Stimulated activated CD4-positive, alpha-beta T cell treated with anti-CD3 and anti-CD28 coated beads, Interleukin-4, amount 100 ng/mL, for 4 hours (primary cell): ENCODE results near the gene GHITM.
"Not testable (repeated sequence)": the region's sequence is repeated elsewhere in the genome, so short reads cannot be mapped to it uniquely, and the experiment has no call there.

Source experiments
- DNase-seq, 2 experiments: peaks; one replicate each; pipeline ENCODE4 v3.0.0-alpha.2; 2020

GHITM gene, protein sequence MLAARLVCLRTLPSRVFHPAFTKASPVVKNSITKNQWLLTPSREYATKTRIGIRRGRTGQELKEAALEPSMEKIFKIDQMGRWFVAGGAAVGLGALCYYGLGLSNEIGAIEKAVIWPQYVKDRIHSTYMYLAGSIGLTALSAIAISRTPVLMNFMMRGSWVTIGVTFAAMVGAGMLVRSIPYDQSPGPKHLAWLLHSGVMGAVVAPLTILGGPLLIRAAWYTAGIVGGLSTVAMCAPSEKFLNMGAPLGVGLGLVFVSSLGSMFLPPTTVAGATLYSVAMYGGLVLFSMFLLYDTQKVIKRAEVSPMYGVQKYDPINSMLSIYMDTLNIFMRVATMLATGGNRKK

DNA sequence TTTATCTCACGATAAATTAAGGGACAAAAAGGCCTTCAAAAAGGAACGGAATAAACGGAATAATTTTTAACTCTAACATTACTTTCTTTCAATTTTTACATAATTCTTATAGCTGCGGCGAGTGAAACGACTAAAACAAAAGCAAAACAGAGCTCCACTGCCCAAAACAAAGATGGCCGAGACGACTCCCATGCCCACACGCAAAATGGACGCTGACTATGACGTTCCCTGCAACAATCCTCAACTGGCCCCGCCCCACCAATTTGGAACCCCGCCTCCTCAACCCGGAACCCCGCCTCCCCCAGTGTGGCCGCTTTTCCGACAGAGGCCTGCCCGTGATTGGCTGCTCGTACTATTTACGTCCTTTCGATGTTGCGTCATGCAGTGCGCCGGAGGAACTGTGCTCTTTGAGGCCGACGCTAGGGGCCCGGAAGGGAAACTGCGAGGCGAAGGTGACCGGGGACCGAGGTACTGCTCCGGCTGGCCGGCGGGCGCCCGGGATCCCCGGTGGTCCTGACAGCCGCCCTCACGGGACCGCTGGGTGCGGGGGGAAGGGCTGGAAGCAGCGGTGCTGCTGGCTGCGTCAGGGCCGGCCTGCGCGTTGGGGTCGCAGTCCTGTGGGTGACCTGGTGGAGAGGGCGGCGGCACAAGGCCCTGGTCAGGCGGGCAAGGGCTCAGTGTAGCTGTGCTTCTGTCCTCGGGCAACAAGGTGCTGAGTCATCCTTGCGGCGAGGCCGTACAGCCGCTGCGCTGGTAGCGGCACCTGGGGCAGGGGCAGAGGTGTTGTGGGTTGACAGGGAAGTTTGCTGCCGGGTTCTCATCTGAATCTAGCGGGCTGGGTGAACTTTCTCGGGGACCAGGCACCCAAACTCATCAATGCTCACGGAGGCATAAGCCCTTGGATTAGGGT, at the start of gene GHITM:
Gene GHITM (plus strand): TSS at position 384 of the 910 bp plus-strand sequence. CDS start 1,992 bp downstream, outside the sequence.
- DNase-seq: peak; percentile 97 to 99

DNA sequence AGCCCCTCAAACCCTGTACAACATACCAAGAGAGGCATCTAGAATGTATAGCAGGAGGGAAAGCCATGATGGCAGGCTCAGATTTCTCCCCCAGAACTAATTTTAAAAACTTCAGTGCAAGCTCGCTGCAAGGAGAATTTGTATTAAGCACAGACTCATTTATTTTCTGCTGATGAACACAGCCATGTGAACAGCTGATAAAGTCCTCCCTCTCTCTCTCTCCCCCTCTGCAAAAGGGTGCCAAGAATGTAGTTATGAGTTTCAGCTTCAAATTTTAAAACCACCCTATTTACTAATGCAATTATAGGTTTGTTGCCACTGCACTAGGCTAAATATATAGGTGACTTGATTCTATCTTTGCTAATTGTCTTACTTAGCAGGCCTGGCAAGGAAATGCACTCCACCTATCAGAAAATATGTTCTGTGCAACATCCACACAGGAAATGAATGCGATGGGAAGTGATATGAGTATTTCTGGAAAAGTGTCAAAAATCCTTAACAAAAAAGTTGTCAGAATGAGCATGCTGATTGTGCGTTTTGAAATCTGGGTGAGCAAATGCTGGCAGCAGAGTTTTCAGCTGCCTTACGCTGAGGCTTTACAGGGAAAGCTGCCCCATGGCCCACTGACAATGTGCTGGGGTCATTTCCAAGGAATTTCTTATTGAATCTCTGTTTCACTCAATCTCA, 43.4 kb upstream of the GHITM start:
- no peak for DNase-seq

DNA sequence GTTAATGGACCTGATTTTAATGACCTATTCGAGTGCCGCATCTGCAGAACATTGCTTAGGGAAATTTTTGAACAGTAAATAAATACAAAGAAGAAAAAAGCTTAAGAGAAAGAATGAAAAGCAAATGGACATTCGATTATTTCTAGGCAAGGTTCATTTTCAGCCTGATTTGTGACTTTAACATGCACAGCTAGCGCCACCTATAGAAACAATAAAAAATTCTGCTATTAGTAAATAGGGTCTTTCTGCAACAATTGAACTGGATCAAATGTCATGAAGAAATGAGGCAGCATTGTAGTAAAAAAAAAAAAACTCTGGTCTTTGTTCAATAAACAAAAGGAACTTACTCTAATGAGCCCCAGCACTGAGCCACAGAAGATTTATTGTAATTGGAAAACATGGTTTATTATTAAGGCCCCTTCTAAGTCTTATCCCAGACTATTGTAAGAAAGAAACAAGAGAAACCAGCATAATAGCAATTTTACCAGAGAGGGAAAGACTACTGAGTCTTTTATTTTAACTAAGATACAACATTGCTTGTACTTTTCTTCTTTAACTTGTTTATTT, 41.4 kb upstream of the GHITM start:
- no peak for DNase-seq

DNA sequence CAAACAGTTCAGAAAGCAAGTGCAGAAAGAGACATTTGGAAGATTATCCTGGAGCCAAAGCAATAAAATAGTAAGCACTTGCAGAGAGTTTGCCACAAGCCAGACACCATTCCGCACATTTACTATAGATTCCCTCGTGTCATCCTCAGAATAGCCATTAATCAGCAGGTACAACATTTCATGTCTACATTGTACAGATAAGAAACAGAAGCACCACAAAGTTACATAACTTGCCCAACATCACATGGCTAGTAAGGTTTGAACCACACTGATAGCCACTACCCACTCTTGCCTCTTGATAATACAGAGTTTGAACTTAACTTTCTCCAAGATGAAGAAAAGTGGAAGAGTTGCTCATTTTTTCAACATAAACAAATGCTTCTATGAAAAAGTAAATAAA, 40.6 kb upstream of the GHITM start:
- no peak for DNase-seq

DNA sequence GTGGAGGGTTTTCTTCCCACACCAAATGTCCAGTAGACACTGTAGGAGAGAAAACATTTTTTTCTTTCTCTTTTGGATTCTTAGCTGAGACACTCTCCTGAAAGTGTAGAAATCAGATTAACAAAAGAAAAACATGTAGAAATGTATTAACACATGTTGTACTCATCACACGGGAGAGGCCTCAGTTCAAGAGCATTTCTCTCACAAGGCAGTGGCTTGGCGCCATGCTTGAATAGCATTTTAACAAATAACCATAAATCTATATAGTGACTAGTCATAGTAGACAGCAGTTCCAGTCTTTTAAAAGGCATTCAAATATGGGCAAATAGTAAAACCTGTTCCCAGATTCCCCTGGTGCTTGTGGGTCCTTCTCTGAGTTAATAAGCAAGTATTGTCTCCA, 38.3 kb upstream of the GHITM start:
- no peak for DNase-seq

DNA sequence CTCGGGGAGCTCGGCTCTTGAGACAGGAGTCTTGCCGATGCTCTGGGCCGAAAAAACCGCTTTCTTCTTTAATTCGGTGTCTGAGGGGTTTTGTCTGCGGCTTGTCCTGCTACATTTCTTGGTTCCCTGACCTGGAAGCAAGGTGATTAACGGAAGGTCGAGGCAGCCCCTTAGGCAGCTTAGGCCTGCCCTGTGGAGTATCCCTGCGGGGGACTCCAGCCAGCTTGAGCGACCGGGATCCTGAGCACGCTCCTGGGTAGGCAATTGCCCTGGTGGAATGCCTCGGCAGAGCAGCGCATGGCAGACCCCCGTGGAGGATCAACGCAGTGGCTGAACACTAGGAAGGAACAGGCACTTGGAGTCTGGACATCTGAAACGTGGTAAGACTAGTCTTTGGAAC, 30.5 kb upstream of the GHITM start:
- no peak for DNase-seq

DNA sequence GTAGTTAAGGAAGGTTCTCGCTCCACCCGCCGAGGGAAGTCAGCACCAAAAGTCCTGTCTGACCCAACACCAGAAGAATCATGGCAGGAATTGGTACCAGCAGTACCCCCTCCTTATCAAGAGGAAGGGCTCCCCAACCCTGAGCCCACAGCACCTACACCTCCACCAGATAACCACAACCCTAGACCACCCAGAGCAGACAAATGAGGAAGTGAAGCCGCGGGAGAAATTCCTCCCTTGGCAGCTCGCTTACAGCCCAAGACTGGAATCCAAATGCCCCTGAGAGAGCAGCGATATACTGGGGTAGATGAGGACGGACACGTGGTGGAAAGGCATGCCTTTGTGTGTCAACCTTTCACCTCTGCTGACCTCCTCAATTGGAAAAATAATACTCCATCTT, 29.5 kb upstream of the GHITM start:
- not testable (repeated sequence) for DNase-seq

DNA sequence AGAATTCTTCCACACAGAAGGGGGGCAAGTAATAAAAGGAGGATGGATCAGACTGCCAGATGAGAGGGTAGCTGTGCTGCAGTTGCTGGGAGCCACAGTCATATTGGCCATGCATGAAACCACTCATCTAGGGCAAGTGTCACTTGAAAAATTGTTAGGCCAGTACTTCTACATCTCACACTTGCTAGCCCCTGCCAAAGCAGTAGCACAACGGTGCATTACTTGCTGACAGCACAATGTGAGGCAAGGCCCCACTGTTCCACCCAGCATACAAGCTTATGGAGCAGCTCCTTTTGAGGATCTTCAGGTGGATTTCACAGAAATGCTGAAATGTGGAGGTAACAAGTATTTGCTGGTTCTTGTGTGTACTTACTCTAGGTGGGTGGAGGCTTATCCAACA, 25.8 kb upstream of the GHITM start:
- DNase-seq: not testable (repeated sequence)

DNA sequence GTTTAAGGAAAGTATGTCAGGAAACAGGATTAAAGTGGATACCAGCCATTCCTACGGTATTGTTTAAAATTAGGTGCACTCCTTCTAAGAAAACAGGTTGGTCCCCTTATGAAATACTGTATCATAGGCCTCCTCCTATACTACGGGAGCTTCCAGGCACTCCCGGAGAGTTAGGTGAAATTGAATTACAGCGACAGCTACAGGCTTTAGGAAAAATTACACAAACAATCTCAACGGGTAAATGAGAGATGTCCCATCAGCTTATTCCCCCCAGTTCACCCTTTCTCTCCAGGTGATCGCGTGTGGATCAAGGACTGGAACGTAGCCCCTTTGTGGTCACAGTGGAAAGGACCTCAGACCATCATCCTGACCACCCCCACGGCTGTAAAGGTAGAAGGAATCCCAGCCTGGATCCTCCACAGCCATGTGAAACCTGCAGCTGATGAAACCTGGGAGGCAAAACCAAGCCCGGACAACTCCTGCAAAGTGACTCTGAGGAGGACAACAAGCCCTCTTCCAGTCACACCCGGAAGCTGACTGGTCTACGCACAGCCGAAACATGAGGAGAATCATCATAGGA, 25.1 kb upstream of the GHITM start:
- no peak for DNase-seq

DNA sequence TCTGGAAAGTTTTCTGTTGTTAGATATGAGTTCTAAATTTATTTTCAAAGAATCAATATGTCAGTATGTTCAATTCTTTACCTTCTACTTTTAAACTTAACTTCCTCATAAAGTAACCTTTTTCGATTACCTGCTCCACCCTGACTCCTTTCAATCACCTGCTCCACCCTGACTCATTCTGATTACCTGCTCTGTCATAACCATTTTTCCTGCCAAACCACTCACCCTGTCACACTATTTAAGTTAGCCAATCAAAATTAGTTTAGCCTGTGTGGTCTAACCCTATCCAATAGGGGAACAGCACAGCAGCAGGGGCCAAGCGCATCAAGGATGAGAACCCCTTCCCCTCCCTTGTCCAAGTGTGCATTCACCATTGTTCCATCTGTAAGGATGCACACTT, 22.1 kb upstream of the GHITM start:
- not testable (repeated sequence) for DNase-seq

DNA sequence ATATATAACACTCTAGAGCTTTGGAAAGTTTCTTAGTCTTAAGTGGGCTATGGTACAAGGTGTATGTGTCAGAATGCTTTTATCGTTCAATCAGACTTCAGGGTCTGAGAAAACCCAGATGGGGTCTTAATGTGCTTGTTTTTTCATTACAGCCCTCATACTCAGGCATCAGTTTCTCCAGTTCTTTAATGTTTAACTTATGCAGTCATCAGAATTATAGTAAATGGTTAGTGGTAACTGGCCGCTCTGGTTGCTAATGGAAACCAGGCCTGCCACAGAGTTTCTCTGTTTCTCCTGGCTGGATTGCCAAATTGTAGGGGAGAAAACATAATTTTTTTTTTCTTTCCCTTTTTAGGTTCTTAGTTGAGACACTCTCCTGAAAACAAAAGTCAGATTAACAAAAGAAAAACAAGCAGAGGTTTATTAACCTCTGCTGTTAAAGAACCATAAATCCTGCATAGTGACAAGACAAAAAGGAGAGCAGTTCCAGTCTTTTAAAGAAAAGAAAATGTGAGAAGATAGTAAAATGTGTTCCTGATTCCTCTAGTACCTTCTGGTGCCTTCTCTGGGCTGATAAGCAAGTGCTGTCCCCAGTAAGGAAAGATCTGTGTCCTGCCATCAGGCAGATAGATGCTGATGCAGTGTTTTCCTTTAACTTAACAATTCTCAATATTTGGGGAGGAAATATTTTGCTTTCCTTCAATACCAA, 21.5 kb upstream of the GHITM start:
- DNase-seq: no peak

DNA sequence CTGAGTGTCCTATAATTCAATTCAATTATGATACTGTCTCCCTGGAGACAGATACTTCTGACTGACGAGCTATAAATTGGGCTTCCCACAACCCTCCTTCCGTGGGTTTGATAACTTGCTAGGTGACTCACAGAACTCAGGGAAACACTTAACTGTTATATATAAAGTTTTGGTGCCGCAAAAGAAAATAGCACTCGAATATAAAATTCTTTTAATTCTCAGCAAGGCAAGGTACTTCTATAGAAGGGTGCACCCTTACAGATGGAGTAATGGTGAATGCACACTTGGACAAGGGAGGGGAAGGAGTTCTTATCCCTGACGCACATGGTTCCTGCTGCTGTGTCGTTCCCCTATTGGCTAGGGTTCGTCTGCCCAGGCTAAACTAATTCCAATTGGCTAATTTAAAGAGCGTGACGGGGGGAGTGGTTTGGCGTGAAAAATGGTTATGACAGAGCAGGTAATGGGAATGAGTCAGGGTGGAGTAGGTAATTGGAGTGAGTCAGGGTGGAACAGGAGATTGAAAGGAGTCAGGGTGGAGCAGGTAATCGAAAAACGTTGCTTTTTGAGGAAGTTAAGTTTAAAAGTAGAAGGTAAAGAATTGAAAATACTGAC, 20.8 kb upstream of the GHITM start:
- DNase-seq: no peak

DNA sequence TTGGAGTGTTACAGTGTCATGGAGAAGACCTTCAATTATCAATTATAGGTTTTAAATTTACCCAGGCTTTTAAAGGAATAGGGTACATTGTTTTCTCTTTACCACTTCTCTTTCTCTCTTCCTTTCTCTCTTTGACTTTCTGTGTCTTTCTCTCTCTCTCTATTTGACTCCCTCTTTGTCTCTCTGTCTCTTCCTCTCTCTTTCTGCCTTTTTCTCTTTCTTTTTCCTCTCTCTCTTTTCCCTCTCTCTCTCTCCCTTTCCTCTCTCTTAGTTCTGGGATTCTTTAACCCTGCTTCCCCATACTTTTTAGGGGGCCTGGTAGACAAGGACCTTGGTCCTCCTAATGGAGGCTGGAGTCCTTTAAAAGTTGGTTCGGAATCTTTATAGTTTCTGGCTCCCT, 15.9 kb upstream of the GHITM start:
- DNase-seq: no peak

DNA sequence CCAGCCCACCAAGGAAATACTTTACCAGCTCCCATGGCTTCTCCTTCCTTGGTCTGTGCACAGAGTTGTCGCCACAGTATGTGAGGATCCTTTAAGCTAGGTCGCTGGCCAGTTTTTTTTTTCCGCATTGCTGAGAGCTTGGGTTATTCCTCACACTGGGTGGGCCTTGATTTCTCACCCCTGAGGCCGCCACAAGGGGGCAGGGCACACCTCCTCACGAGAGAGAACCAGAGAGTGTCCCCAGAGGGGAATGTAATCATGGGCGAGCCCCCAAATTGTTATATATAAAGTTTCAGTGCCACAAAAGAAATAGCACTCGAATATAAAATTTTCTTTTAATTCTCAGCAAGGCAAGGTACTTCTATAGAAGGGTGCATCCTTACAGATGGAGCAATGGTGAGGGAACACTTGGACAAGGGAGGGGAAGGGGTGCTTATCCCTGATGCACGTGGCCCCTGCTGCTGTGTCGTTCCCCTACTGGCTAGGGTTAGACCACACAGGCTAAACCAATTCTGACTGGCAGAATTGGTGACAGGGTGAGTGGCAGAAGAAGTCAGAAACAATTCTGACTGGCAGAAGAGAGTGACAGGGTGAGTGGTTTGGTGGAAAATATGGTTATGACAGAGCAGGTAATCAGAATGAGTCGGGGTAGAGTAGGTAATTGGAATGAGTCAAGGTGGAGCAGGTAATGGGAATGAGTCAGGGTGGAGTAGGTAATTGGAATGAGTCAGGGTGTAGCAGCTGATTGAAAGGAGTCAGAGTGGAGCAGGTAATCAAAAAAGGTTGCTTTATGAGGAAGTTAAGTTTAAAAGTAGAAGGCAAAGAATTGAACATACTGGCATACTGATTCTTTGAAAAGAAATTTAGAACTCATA, 13.2 kb upstream of the GHITM start:
- DNase-seq: not testable (repeated sequence)

DNA sequence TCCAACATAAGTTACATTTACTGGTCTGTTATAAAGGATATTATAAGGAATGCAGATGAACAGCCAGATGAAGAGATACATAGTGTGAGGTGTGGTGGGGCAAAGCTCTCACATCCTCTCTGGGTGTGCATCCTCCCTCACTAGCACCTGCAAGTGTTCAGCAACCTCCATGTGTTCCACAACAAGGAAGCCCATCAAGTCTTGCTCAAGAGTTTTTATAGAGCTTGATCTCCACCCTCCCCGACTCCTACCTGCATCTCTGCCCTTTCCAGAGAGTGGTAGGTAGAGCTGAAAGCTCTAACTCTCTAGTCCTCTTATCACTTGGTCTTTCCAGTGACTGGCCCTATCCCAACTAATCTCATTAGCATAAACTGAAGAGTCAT, 12.5 kb upstream of the GHITM start:
- DNase-seq: no peak

DNA sequence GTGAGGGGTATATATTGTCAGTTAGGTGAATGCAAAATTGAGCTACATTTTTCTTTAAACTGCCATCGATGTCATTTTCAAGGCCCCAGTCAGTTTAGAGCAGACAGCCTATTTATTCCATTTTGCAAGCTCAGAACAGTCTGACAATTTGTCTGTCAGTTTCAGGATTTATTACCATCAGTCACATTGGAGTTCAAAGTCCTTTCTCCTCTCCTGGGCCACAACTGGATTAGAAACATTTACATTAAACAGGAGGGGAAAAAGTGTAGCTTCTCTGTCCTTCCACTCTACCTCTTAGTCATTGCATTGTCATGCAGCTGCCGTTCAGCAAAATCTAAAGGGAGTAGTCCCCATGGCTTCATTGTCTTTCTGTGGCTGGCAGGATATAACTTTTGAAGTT, 3.5 kb upstream of the GHITM start:
- DNase-seq: no peak

DNA sequence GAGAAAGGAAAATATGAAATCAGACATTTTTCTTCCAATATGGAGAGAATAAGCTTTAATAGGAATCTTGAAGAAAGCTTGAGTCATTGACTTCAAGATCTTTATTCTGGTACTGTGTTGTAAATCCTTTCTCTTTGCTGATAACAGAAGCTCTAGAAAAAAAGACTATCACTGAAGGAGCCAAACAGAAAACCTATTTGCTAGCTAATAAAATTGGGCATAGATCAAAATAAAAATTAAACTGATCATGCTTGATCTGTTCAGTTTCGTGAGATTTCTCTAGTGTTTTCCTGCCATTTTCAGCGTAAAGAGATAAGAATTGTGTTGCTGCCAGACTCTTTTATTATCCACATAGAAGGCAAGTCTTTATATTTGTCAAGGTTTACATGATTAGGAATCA, 1.5 kb upstream of the GHITM start:
- DNase-seq: no peak

DNA sequence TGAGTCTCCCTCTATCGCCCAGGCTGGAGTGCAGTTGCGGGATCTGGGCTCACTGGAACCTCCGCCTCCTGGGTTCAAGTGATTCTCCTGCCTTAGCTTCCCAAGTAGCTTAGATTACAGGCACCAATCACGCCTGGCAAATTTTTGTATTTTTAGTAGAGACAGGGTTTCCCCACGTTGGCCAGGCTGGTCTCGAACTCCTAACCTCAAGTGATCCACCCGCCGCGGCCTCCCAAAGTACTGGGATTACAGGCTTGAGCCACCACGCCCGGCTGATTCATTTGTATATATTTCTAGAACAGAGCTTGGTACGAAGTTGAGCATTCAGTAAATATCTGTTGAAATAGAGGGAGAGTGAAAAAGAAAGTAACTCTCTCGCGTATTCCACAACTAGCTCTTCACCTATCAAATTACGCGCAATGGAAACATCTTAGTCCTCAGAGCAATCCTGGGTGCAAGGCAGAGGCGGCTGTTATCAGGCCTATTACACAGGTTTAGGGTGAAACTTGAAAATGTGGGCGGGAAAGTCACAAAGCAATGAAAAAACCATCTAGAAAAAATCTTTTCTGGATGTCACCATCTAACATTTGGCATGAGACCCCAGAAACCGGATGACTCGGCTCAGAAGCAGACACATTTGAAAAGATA, 707 bp upstream of the GHITM start:
- peak; percentile 57 to 70 for DNase-seq

DNA sequence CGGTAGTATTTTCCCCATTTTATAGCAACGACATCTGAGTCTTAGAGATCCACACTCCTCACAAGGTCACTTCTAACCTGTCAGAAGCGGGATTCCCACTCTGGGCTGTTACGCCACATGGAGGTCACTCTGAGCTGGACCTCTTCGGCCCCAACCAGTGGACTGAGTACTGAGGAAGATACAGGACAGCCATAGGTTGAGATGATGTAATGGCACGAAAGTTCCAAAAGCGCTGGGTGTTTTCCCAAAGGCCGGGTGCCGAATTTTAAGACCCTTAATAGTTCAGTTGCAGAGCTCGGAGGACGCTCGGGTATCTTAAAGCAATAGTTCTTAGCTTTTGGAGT, 699 bp downstream of the GHITM start:
- no peak for DNase-seq

DNA sequence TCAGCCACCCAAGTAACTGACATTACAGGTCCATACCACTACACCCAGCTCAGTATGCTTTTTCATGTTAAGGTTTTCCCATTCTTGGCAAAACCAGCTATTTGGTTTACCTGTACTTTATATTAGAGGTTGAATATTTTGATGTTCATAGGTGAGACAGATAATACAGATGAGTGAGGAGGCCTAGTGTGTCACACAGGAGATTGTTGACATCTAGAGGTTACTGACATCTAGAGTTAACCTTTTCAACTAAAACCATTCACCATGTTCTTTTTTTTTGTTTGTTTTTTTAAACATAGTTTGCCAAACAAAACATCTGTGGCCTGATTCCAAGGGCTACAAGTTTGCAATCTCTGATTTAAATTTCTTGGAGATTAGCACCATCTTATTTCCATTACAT, 8.0 kb downstream of the GHITM start:
- DNase-seq: no peak
